HCEC 1CT (cell line): ENCODE measurements around the gene TENM3.

Experiments
- DNase-seq: peaks from one replicate; pipeline ENCODE4 v3.0.0-alpha.2; 2017

Gene TENM3

GRCh38 chr4:182415116-182415515, 171.9 kb downstream of the TENM3 start:
- DNase-seq = no peak

DNA sequence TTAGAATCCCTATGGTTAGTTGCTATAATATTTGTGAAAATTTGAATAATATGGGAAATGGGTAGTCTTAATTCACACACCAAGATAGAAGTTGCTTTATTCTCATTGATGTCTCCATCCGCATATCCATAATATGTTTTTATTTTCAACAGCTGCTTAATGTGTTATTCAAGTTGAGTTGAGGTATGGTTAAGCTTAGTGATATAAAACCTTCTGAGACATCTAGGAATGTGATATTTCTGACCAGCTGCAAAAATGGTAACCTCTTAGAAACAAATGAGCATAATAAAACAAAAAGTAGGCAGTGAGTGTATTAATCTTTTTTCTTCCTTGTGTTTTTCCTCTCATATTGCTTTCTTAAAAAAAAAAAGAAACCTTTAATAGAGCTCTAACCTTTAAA, 172.9 kb downstream of the TENM3 start:
- no peak for DNase-seq

GRCh38 chr4:182418054-182418734, 175.0 kb downstream of the TENM3 start:
- DNase-seq = no peak

DNA sequence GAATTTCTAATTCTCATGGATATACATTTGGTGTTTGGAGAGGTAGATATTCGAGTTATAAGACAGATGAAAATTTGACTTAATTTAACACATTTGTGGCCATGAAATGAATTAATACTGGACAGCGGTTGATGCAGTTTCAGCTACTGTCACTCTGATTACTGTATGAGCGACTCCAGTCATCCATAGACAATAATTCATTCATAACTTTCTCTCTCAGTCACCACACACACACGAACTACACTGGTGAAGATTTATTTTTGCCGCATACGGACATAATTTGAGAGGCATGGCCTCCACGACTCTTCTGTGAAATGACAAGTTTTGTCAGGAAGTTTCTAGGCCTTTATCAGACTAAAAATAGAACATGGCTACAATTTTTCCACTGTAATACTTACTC, 177.0 kb downstream of the TENM3 start:
- DNase-seq = no peak

GRCh38 chr4:182421753-182422152, 178.6 kb downstream of the TENM3 start:
- no peak for DNase-seq

DNA sequence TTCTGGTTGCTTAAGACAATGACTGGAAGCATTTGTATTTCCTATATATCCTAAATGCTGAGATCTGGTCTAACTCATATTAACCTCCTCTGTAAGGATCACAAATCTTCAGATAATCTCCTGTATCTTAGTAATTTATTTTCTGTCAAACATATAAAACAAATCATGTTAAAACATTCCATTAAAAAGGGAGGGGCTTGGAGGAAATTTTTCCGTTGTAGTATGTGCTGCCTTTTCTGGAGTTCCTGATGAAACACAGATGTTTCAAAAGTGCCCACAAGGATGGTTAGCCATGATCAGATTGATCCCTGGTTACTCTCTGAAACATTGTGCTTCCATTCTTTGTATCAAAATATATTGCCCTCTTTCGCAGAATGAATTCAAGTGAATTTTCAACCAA, 182.1 kb downstream of the TENM3 start:
- no peak for DNase-seq

GRCh38 chr4:182426901-182427300, 183.7 kb downstream of the TENM3 start:
- DNase-seq = no peak

DNA sequence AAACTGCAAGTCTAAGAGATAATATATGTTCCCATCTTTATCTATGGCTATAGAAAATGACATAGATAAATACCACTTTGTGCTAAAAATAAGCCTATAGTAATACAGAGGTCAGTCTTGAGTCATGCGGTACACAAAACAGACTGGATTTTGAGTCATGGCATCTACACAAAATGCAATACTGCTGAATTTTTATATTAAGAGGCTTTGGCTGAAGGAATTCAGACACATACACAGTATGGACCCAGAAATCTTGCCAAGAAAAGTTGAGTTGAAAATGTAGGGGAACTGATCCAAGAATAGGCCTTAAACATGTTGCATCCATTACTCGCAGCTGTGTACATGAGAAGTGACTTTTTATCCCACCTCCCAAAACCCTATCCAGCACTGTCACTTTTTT, 184.4 kb downstream of the TENM3 start:
- DNase-seq = peak; percentile 42

DNA sequence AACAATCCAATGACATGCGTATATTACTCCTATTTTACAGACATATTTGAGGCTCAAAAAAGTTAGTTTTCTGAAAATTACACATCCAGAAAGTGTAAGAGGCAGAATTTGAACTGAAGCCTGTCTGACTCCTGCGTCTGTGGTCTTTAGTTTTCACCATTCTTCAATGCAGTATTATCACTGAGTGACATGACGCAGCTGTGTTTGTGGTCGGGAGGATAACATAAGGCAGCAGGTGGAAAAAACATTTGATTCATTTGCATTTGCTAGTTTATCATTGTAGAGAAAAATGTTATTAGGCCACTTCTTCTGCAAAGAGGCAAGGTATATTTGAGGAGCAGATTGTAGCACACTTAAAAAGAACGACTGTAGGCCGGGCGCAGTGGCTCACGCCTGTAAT, 186.7 kb downstream of the TENM3 start:
- no peak for DNase-seq

- no peak for DNase-seq
Measured at GRCh38 chr4:182432819-182433218, 189.6 kb downstream of the TENM3 start.

- DNase-seq = no peak
Measured at GRCh38 chr4:182434720-182435119, 191.5 kb downstream of the TENM3 start.

- no peak for DNase-seq
Measured at GRCh38 chr4:182435401-182435800, 192.2 kb downstream of the TENM3 start.

DNA sequence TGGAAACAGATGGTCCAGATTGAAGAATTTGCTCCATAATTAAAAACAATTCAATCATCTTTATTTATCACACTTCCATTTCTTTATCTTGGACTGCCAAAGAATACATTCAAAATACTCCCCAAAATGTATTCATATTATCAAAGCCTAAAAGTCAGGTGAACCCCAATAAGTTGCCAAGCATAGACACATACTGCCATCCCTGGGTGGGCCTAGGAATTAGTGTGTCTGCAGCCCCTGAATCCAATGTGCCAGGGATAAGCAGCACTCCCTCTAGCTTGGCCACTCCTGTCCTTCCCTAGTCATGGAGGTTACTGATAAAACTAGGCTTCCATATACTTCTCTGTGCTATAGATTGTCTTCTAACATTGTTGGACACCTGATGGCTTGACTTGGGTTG, 199.9 kb downstream of the TENM3 start:
- DNase-seq = no peak

GRCh38 chr4:182447767-182448280, 204.6 kb downstream of the TENM3 start:
- DNase-seq = no peak

DNA sequence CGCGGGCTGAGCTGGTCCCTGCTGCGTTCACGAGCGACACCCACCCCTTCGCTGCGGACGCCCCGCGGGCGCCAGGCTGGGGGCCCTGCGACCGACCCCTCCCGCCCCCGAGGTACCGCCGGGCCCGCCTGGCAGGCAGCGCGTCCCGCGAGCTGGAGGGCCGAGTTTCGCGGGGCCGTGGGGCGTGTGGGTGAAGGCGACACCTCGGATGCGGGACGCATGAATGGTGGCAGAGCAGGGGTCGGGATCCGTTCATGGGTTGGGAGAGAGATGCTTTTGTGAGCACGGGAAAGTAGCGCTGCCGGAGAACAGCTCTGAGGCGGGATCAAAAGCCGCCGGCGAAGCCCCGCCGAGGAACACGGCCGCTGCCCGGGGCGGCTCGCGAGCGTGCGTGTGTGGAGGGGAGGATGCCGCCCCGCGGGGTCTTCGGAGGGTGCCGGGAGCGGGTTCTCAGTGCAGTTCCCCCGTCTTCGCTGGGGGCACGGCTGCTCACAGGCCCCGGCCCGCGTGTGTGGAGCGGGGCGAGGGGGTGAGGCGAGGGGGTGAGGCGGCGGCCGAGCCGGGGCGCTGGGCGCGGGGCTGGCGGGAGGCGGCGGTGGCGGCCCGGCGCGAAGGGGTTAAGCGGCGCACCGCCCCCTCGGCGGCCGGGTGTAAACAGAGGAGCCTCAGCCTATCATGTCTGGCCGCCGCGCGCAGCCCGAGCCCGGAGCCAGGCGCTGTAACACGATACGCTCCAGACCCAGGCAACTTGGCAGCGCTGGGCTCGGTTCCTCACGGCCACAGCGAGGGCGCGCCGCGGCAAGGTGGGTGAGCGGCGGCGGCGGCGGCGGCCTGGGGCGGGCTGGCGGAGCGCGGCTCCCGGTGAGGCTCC, 205.3 kb downstream of the TENM3 start:
- DNase-seq = peak; percentile 85

GRCh38 chr4:182449186-182449929, 206.2 kb downstream of the TENM3 start:
- peak; percentile 18 for DNase-seq

GRCh38 chr4:182449930-182450439, 206.8 kb downstream of the TENM3 start:
- DNase-seq = no peak

DNA sequence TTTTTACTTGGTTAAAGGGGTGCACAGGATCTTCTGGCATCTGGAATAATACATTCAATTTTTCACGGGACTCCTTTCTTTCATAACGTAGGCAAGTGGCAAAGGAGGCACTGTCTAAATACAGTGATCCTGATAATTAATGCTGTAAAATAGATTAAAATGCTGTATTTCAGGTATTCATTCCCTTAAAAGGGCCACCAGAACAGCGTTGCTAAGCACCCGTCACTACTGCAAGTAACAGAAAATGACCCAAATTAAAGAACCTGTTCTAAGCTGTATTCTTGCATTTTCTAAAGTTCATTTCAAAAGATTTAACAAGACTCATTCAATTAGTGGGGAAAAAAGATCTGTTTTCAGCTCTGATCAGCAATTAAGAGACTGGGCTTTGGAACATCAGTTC, 208.2 kb downstream of the TENM3 start:
- no peak for DNase-seq

DNA sequence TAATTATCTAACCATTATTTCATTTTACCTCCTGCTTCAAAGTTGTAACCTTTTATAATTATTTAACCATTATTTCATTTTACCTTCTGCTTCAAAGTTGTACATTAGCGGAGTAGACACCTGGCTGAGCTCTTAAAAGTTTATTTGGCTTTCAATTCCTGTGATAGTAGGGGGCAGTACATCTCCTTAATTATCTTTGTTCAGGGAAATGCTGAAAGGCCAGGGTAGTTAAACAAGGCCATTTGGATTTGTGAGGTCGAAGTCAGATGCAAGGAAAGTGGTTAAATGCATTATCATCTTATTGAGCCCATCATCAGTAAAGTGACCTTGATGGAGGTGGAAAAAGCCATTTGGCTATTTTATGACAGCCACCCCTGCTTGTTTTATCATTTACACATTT, 210.6 kb downstream of the TENM3 start:
- no peak for DNase-seq

GRCh38 chr4:182454440-182455013, 211.3 kb downstream of the TENM3 start:
- DNase-seq = peak; percentile 20

- DNase-seq = no peak
Measured at GRCh38 chr4:182465114-182465513, 221.9 kb downstream of the TENM3 start.

DNA sequence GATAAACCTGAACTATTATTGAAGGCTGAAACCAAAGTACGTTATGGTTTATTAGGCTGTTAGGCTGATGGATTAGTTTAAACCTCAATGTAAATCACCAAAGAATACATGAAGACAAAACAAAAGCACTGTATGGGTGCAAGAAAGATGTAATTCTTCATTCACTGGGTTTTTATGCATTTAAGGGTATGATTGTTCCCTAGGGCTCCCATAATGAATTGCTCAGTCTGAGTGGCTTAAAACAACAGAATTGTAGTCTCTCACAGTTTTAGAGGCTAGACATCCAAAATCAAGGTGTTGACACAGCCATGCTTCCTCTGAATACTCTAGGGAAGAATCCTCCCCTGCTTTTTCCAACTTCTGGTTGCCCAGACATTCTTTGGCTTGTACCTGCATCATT, 222.8 kb downstream of the TENM3 start:
- no peak for DNase-seq

DNA sequence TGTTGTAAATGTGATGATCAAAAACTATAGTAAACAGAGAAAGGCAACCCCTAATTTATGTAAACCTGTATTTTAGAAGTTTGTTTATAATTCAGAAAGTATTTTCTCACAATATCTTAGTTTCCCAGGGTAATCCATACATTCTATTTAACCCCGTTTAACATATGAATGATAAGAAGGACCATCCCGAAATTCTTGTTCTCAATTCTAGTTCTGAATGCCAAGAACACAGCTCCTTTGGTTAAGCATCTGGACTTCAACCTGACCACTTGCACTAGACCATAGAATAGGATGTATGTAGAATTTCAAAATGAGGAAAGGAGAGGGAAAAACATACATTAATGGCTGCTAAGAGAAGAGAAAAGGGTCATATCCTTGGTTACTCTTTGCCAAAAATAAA, 227.0 kb downstream of the TENM3 start:
- DNase-seq = no peak
